A549 (cell line): ENCODE results near the gene FBLN5. TPM values are rescaled to one million over a fixed set of nuclear protein-coding genes. Genes with fewer than 3 reads are reported as not detected.

ENCODE experiments used
- ATAC-seq, 2 experiments: fragments of 200-7000 bp in 1 of 2; fragments of >200 bp in 1 of 2; cut with Nextera tagmentation in 1 of 2; cut with Tn5 transposase in 1 of 2; 3 replicates each; pipeline versions ENCODE4 v1.8.0 to v1.9.1; 2018 to 2020; ENCODE audit warnings: mild to moderate bottlenecking in 1 of 2, moderate library complexity in 1 of 2
- CTCF ChIA-PET: fragments of 300-600 bp; sonication (Branson Sonifier 250); formaldehyde crosslinking; extraction: SDS; loops from one replicate; lab custom pipeline; 2021; ENCODE audit warnings: antibody characterized with exemption, inconsistent platforms; lab: Yijun Ruan, JAX
- POLR2A ChIA-PET: fragments of 350-600 bp; formaldehyde crosslinking; extraction: SDS; loops from one replicate; lab custom pipeline; 2021; ENCODE audit warnings: antibody characterized with exemption, inconsistent platforms; lab: Yijun Ruan, JAX
- DNase-seq, 2 experiments: peaks; one replicate each; pipeline versions ENCODE4 v3.0.0 to v3.0.0-alpha.2; 2011 to 2016; ENCODE audit warnings: low read depth in 1 of 2, low spot score in 1 of 2
- FAIRE-seq: peaks from 2 replicates; lab custom pipeline; 2011; peaks lifted over from hg19 to GRCh38; lab: Jason Lieb, UNC
- H3K27ac ChIP-seq, 2 experiments: fragments of >200 bp; sonication (Bioruptor Twin); formaldehyde crosslinking; 3 replicates each; pipeline ENCODE4 v1.5.1; 2016 to 2017
- H3K4me1 ChIP-seq: fragments of >200 bp; sonication (Bioruptor Twin); formaldehyde crosslinking; 3 replicates; pipeline ENCODE4 v1.6.1; 2016
- H3K4me2 ChIP-seq: fragments of >200 bp; sonication (Bioruptor Twin); formaldehyde crosslinking; 3 replicates; pipeline ENCODE4 v1.6.1; 2016
- H3K4me3 ChIP-seq: fragments of >200 bp; sonication (Bioruptor Twin); formaldehyde crosslinking; 3 replicates; pipeline ENCODE4 v1.5.1; 2016
- H3K9me3 ChIP-seq: fragments of >200 bp; sonication (Bioruptor Twin); formaldehyde crosslinking; 3 replicates; pipeline ENCODE4 v1.6.1; 2016
- CBX2 ChIP-seq: fragments of 200-600 bp; sonication (generic); IDR thresholded peaks from 2 replicates; pipeline ENCODE4 v1.6.1; 2016; ENCODE audit warnings: low read depth, mild to moderate bottlenecking, borderline replicate concordance
- CHD4 ChIP-seq: fragments of 200-600 bp; sonication (generic); IDR thresholded peaks from 2 replicates; pipeline ENCODE4 v1.6.1; 2016; ENCODE audit warnings: antibody characterized with exemption, mild to moderate bottlenecking, borderline replicate concordance
- FOXS1 ChIP-seq: fragments of 250-450 bp; sonication (Bioruptor Pico); IDR thresholded peaks from 2 replicates; pipeline ENCODE4 v1.5.0; 2020; ENCODE audit warnings: mild to moderate bottlenecking, moderate library complexity
- GATA3 ChIP-seq: IDR thresholded peaks from 2 replicates; pipeline ENCODE4 v1.6.1; 2012; ENCODE audit warnings: borderline replicate concordance
- KDM5A ChIP-seq: fragments of 200-600 bp; sonication (generic); IDR thresholded peaks from 2 replicates; pipeline ENCODE4 v1.6.1; 2016; ENCODE audit warnings: antibody characterized with exemption, mild to moderate bottlenecking
- MAZ ChIP-seq: fragments of 150-350 bp; IDR thresholded peaks from 2 replicates; pipeline ENCODE4 v1.6.1; 2014; ENCODE audit warnings: antibody characterized with exemption, low read depth, low read length, borderline replicate concordance
- MYC ChIP-seq: IDR thresholded peaks from 2 replicates; pipeline ENCODE4 v1.6.1; 2012; ENCODE audit warnings: mild to moderate bottlenecking, inconsistent platforms, low read length, improper control_type of control experiment, borderline replicate concordance
- RAD21 ChIP-seq, 2 experiments: fragments of >200 bp in 1 of 2; sonication (Bioruptor Twin) in 1 of 2; formaldehyde crosslinking in 1 of 2; IDR thresholded peaks in 1 of 2; conservative IDR thresholded peaks in 1 of 2; 2 replicates in 1 of 2; 3 replicates in 1 of 2; pipeline ENCODE4 v1.6.1; 2012 to 2018; ENCODE audit warnings: inconsistent platforms in 1 of 2
- RNF2 ChIP-seq: fragments of 200-600 bp; sonication (generic); IDR thresholded peaks from 2 replicates; pipeline ENCODE4 v1.6.1; 2016; ENCODE audit warnings: low read depth, mild to moderate bottlenecking, antibody characterized with exemption, moderate library complexity, borderline replicate concordance
- SMC3 ChIP-seq: fragments of >200 bp; sonication (Bioruptor Twin); formaldehyde crosslinking; IDR thresholded peaks from 3 replicates; pipeline ENCODE4 v1.6.1; 2018; ENCODE audit warnings: inconsistent platforms
- TP53 ChIP-seq: fragments of 250-450 bp; sonication (Bioruptor Pico); IDR thresholded peaks from 2 replicates; pipeline ENCODE4 v1.5.0; 2021; ENCODE audit warnings: mild to moderate bottlenecking, moderate library complexity
- WGBS: methylation state at CpG from one replicate; pipeline ENCODE4 v1.1.6; 2017; ENCODE audit errors: missing lambda C conversion rate; 5-methylcytosine and 5-hydroxymethylcytosine counted together
- polyA plus RNA-seq, 4 experiments: library from polyadenylated mRNA; depleted of rRNA in 3 of 4; stranded (reverse); fragments of >200 nt; fragmentation: RNase III in 1 of 4; extraction: RNeasy Plus Mini Kit Qiagen cat#74134 plus additional on column Dnase treatment in 1 of 4; gene quantifications; 2 replicates in 3 of 4; 3 replicates in 1 of 4; pipeline ENCODE4 v1.2.3, GENCODE V29; 2011 to 2017
- TF ChIP-seq, protein P1 (sequence below): fragments of 250-450 bp; sonication (Bioruptor Pico); IDR thresholded peaks from 2 replicates; pipeline ENCODE4 v1.5.0; 2021; ENCODE audit warnings: mild to moderate bottlenecking, moderate library complexity, borderline replicate concordance
- TF ChIP-seq, protein P2 (sequence below): fragments of >200 bp; sonication (Bioruptor Twin); formaldehyde crosslinking; IDR thresholded peaks from 3 replicates; pipeline ENCODE4 v1.6.1; 2016
- TF ChIP-seq, protein P3 (sequence below): IDR thresholded peaks from 2 replicates; pipeline ENCODE4 v1.6.1; 2012; ENCODE audit warnings: low read depth, borderline replicate concordance
- TF ChIP-seq, protein P4 (sequence below): fragments of 150-350 bp; IDR thresholded peaks from 2 replicates; pipeline ENCODE4 v1.6.1; 2014; ENCODE audit warnings: low read depth, mild to moderate bottlenecking, low read length
- TF ChIP-seq, protein P5 (sequence below): fragments of 250-450 bp; sonication (Bioruptor Pico); IDR thresholded peaks from 2 replicates; pipeline ENCODE4 v1.5.0; 2020; ENCODE audit warnings: low read depth, mild to moderate bottlenecking, moderate library complexity
- TF ChIP-seq, protein P6 (sequence below): fragments of >200 bp; sonication (Bioruptor Twin); formaldehyde crosslinking; IDR thresholded peaks from 2 replicates; pipeline ENCODE4 v1.6.1; 2016
- TF ChIP-seq, protein P7 (sequence below): IDR thresholded peaks from 2 replicates; pipeline ENCODE4 v1.6.1; 2012

Gene FBLN5
- polyA plus RNA-seq, 2 of the 4 experiments (the other 2 are of a cell fraction): 0.88 to 1.3 TPM

DNA sequence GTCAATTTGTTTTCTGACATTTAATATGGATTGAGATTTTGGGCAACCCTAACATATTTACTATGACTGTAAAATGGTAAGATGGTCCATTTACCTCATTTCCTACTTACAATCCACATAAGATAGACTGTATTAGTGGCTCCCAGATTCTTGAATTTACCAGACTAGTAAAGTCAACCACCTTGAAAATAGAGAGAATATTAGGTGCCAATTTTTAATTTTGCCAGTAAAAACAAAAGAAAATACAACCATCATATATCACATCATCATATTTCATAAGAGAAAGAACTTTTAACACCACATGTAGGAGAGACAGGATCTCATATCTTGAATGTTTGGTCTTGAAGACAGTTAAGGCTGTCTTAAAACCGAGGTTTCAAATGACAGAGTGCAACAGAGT is 7.7 kb upstream of the FBLN5 start:
- Histone ChIP-seq H3K4me3 (no peak overlapping the region), H3K9me3 (no peaks in the 10 kb centered on the region), H3K27ac (no peak overlapping the region), H3K4me2 (no peak overlapping the region), H3K4me1 (no peaks in the 10 kb centered on the region)
- no peak for DNase-seq
- no peak for ATAC-seq
- 8% methylated on average over 1 of the region's 1 CpG for WGBS
- TF ChIP-seq GATA3 (no peak), FOXS1 (CRISPR knock-in tag) (no peak)
- no peak for FAIRE-seq
- ChIA-PET CTCF (interaction anchor here (0.6 kb wide), 1 partner anchor 12 kb away, joined by 3 read pairs; no protein-coding TSS in a partner anchor), POLR2A (interaction anchor here (0.5 kb wide), 1 partner anchor 111 kb away, joined by 3 read pairs; no protein-coding TSS in a partner anchor)

DNA sequence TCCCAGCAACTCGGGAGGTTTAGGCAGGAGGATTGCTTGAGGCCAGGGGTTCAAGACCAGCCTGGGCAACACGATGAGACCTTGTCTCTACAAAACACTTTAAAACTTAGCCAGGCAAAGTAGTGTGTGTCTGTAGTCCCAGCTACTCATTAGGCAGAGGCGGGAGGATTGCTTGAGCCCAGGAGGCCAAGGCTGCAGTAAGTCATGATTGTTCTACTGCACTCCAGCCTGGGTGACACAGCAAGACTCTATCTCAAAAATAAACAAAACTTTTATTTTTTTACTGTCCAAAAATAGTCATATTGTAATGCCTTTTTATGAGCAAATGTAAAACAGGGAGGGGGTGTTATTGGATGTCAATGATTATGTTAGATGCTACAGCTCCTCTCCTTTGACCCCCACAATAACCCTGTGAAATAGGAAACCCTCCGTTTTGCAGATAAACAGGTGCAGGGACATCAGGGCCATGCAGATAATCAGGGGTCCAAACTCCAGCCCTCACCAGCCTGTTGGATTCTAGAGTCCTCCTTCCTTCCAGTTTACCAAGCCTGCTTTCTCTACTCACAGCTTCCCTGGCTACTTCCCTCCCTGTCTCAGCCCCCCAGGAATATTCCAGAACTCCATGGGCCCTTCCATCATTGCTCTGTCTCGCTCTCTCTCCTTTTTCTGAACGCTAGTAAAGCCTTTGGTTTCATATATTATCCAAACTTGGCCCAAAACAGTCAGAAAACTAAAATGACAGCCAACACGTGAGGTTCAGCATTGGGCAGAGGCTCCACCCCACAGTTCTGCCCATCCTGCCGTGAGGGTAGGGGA is 5.9 kb upstream of the FBLN5 start:
- H3K4me2 ChIP-seq: no peak overlapping the region
- CTCF ChIA-PET: no interaction called here
- TF ChIP-seq MAZ (no peak), CBX2 (no peak), TP53 (CRISPR knock-in tag) (no peak), CHD4 (no peak), KDM5A (no peak)
- TF ChIP-seq, protein P1, sequence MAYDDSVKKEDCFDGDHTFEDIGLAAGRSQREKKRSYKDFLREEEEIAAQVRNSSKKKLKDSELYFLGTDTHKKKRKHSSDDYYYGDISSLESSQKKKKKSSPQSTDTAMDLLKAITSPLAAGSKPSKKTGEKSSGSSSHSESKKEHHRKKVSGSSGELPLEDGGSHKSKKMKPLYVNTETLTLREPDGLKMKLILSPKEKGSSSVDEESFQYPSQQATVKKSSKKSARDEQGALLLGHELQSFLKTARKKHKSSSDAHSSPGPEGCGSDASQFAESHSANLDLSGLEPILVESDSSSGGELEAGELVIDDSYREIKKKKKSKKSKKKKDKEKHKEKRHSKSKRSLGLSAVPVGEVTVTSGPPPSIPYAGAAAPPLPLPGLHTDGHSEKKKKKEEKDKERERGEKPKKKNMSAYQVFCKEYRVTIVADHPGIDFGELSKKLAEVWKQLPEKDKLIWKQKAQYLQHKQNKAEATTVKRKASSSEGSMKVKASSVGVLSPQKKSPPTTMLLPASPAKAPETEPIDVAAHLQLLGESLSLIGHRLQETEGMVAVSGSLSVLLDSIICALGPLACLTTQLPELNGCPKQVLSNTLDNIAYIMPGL (CRISPR knock-in tag): no peak
- TF ChIP-seq, protein P2, sequence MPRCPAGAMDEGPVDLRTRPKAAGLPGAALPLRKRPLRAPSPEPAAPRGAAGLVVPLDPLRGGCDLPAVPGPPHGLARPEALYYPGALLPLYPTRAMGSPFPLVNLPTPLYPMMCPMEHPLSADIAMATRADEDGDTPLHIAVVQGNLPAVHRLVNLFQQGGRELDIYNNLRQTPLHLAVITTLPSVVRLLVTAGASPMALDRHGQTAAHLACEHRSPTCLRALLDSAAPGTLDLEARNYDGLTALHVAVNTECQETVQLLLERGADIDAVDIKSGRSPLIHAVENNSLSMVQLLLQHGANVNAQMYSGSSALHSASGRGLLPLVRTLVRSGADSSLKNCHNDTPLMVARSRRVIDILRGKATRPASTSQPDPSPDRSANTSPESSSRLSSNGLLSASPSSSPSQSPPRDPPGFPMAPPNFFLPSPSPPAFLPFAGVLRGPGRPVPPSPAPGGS: no peak
- TF ChIP-seq, protein P3, sequence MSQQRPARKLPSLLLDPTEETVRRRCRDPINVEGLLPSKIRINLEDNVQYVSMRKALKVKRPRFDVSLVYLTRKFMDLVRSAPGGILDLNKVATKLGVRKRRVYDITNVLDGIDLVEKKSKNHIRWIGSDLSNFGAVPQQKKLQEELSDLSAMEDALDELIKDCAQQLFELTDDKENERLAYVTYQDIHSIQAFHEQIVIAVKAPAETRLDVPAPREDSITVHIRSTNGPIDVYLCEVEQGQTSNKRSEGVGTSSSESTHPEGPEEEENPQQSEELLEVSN: no peak
- TF ChIP-seq, protein P4, sequence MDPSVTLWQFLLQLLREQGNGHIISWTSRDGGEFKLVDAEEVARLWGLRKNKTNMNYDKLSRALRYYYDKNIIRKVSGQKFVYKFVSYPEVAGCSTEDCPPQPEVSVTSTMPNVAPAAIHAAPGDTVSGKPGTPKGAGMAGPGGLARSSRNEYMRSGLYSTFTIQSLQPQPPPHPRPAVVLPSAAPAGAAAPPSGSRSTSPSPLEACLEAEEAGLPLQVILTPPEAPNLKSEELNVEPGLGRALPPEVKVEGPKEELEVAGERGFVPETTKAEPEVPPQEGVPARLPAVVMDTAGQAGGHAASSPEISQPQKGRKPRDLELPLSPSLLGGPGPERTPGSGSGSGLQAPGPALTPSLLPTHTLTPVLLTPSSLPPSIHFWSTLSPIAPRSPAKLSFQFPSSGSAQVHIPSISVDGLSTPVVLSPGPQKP: no peak
- TF ChIP-seq, protein P5, sequence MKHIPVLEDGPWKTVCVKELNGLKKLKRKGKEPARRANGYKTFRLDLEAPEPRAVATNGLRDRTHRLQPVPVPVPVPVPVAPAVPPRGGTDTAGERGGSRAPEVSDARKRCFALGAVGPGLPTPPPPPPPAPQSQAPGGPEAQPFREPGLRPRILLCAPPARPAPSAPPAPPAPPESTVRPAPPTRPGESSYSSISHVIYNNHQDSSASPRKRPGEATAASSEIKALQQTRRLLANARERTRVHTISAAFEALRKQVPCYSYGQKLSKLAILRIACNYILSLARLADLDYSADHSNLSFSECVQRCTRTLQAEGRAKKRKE: no peak

DNA sequence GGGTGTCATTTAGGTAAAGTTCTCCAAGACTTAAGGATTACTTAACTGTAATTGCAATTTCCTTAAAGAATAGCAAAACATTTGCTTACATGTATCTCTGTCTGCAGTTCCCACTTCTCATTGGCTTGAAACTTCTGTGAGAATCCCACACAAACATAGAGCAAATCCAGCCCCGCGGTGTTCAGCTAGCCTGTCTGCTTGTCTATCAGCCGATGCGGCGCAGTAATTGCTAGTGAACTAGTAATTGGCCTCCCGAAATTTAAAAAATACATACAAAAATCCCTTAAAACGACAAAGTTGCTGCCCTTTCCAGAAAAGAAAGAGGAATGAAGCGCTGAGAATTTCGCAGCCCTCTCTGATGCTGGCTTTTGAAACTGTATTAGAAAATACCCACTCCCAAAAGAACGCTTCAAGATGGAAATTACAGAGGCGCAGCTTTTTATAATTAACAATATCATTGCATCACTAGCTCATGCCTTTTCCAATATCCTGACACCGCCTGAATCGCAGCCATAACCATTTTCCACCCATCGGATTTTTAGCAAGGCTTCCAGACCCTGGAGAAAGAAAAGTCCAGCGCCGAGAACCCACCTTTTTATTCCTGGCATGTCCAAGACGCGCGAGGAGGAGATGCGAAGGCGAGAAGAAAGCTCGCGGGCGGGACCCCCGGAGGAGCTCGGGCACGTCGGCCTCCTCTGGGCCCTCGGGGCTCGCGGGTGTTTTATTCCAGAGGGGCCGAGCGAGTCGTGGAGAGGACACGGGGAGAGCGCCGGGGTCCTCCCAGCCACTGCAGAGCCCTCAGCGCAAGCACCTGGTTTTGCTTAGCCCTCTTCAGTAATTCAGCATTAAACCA is 646 bp downstream of the FBLN5 start:
- peak overlapping the region; percentile 59 for H3K4me3 ChIP-seq
- DNase-seq: no peak
- 73% methylated on average over 38 of the region's 38 CpGs for WGBS
- H3K4me1 ChIP-seq: peaks cover 3% of the 10 kb centered on the region; the same call in 1 of the 3 replicates
- peak; percentile 25 to 47; a peak in 3 of 6 replicates for ATAC-seq
- no peak for FAIRE-seq
- peak overlapping the region; percentile 90 for H3K4me2 ChIP-seq
- H3K9me3 ChIP-seq: no peaks in the 10 kb centered on the region
- H3K27ac ChIP-seq: peak overlapping the region; percentile 67 to 84; a peak in 5 of 6 replicates
- POLR2A ChIA-PET: interaction anchor here (0.6 kb wide), 1 partner anchor 438 kb away, joined by 3 read pairs; no protein-coding TSS in a partner anchor
- CTCF ChIA-PET: interaction anchor here (1.8 kb wide), 1 partner anchor 50 kb away, joined by 4 read pairs; no protein-coding TSS in a partner anchor
- TF ChIP-seq, protein P1 (CRISPR knock-in tag): no peak
- TF ChIP-seq SMC3: no peak
- TF ChIP-seq, protein P6, sequence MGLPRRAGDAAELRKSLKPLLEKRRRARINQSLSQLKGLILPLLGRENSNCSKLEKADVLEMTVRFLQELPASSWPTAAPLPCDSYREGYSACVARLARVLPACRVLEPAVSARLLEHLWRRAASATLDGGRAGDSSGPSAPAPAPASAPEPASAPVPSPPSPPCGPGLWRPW: no peak
- no peak for TF ChIP-seq TP53 (CRISPR knock-in tag)
- TF ChIP-seq RNF2: no peak
- TF ChIP-seq MYC: no peak
- TF ChIP-seq, protein P7, sequence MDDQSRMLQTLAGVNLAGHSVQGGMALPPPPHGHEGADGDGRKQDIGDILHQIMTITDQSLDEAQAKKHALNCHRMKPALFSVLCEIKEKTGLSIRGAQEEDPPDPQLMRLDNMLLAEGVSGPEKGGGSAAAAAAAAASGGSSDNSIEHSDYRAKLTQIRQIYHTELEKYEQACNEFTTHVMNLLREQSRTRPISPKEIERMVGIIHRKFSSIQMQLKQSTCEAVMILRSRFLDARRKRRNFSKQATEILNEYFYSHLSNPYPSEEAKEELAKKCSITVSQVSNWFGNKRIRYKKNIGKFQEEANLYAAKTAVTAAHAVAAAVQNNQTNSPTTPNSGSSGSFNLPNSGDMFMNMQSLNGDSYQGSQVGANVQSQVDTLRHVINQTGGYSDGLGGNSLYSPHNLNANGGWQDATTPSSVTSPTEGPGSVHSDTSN: no peak
- TF ChIP-seq RAD21 (conservative IDR thresholded peaks at IDR 0.05 in 1 of 2, IDR thresholded peaks at IDR 0.05 in 1 of 2): no peak
- TF ChIP-seq CBX2: no peak

More for the DNA sequence above, 5.9 kb upstream of the FBLN5 start:
- H3K4me1 ChIP-seq: no peaks in the 10 kb centered on the region
- no peak for DNase-seq
- no peaks in the 10 kb centered on the region for H3K9me3 ChIP-seq
- H3K4me3 ChIP-seq: no peak overlapping the region
- POLR2A ChIA-PET: no interaction called here
- no peak for FAIRE-seq
- H3K27ac ChIP-seq: no peak overlapping the region
- ATAC-seq: no peak
- 61% methylated on average over 8 of the region's 8 CpGs for WGBS
